NCI-H1930 (cell line): ENCODE measurements around the gene UBE2E2.

ENCODE experiments used
- DNase-seq, 2 experiments: peaks; one replicate each; lab custom pipeline; 2025; lab: John Stamatoyannopoulos, UW

The UBE2E2 gene

DNA sequence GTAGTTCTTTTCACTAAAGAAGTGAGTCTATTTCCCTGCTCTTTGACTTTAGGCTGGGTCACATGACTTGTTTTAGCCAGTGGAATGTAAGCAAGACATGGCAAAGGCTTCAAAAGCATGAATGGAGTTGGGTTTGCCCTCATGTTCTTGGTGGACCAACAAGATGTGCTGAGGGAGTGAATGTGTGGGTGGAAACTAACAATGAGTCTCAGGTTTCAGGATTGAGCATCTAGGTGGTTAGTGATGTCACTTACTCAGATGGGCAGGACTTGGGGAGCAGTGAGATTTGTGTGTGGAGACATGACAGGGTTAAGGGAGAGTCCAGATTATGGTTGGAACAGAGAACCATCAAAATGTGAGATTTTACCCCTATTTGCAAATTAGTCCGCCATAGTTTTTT lies 421.2 kb downstream of the UBE2E2 start:
- no peak for DNase-seq

DNA sequence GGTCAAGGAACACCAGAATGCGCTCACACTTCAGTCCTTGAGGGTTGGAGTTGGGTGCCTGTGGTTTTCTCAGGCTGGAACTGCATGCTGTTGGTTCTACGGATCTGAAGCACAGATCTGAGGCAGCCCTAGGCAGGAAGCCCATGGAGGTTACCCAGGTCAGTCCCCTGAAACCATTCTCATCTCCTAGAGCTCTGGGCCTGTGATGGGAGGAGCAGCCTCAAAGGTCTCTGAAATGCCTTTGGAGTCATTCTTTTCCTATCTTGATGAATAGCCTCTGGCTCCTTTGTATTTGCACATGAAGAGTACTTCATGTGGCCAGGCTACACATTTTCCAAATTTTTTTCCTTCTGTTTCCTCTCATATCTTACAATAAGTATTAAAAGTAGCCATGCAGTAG lies 423.3 kb downstream of the UBE2E2 start:
- no peak for DNase-seq

GRCh38 chr3:23629181-23629894 lies 426.2 kb downstream of the UBE2E2 start:
- DNase-seq = no peak

DNA sequence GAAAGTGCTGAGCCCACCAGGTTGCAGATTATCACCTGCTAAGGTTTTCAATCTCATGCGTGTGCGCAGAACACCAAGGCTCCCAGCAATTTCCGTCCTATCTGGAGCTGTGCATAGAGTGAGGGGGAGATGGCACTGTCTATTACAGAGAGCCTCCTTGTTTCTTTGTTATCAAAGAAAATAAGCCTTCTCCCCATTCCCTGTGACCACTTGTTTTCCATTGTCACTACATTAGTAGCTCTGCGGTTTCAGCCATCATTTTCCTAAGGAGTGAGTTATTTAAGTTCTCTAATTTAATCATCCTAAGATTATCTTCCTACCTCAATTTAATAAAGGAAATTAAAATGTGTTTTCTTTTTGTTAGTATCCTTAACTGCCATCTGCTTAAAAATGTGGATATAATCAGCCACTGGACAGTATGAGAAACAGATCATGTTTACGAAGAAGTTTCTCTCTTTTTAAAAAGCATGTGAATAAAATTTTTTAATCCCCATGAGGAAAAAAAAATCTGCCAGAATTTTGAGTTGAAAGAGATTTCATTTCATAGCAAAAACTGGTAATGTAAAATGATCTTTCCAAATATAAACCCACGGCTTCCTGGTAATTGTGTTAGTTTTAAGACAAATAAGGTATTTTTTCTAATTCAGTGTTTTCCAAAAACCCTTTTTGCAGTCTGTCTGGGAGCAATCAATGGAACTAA lies 430.3 kb downstream of the UBE2E2 start:
- no peak for DNase-seq

DNA sequence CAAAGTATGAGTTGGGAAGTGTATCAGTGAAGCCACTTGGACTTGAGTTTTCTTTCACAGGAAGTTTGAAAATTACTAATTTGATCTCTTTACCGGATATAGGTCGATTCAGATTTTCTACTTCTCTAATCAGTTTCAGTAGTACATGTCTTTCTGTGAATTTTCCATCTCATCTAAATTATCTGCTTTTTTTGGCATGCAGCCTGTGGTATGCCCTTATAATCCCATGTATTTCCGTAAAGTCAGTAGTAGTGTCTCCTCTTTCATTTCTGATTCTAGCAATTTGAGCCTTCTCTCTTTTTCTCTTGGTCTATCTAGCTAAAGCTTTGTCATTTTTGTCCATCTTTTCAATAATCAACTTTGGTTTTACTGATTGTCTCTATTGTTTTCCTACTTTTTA lies 434.2 kb downstream of the UBE2E2 start:
- no peak for DNase-seq

DNA sequence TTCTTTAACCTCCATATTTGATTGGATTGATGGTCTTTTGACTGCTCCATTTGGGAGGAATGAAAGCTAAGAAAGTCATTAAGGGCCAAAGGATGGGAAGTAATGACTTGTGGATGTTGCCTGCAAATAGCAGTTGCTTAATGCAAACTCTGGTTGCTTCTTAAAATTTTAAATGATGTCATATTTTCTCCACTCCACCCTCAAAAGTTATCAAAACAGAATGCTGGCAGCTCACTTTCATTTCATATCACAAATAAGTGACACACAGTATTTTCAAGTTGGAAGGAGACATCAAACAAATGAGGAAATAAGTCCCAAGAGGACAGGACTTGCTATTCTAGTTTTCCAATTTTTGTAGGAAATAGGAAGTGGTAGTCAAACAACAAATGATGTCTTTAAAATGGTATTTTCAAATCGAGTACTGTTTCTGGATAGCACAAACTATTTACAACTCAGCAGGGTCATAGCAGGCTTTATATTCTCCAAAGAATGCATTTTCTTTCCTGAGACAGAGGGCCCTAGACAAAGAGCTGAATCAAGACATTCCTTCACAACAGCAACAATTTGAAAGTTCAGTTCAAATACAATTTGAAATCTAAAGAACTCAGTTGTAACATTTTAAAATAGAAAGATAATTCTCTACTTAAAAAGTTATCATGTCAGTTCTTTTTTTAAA lies 437.5 kb downstream of the UBE2E2 start:
- no peak for DNase-seq
